ENCODE results near the gene CATSPERB.

The CATSPERB gene

DNA sequence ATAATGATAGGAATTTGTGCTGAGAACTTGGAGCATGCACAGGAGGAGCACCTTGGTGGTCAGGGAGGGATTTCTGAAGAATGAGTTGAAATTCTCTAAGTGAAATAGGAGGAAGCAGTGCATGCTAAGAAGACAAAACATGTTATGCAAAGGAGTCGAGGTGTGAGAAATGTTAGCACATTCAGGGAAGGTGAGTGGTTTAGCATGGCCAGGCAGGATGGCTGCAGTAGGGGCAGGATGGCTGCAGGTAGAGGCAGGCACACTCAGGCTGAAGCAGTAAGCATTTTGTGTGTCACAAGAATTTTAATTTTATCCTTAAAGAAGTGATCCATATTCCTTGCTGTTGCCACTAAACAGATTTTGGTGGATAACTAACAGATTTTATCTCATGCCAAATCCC is 46.3 kb downstream of the CATSPERB start:
- H3K9ac ChIP-seq (ENCODE audit: low read depth, low read length, poor library complexity, severe bottlenecking) = no peak overlapping the region
- H3K4me3 ChIP-seq (ENCODE audit: low read length, poor library complexity, severe bottlenecking) = no peak overlapping the region
- H3K9me2 ChIP-seq (replicated peaks; ENCODE audit: low read depth, low read length) = no peaks in the 10 kb centered on the region
- H3K4me1 ChIP-seq (ENCODE audit: insufficient read depth, low read length, poor library complexity, severe bottlenecking) = peaks cover 11% of the 10 kb centered on the region
- TF ChIP-seq, protein P1, sequence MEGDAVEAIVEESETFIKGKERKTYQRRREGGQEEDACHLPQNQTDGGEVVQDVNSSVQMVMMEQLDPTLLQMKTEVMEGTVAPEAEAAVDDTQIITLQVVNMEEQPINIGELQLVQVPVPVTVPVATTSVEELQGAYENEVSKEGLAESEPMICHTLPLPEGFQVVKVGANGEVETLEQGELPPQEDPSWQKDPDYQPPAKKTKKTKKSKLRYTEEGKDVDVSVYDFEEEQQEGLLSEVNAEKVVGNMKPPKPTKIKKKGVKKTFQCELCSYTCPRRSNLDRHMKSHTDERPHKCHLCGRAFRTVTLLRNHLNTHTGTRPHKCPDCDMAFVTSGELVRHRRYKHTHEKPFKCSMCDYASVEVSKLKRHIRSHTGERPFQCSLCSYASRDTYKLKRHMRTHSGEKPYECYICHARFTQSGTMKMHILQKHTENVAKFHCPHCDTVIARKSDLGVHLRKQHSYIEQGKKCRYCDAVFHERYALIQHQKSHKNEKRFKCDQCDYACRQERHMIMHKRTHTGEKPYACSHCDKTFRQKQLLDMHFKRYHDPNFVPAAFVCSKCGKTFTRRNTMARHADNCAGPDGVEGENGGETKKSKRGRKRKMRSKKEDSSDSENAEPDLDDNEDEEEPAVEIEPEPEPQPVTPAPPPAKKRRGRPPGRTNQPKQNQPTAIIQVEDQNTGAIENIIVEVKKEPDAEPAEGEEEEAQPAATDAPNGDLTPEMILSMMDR (conservative IDR thresholded peaks at IDR 0.05; ENCODE audit: low read length) = no peak
- TF ChIP-seq EZH2phosphoT487 (IDR thresholded peaks at IDR 0.05; ENCODE audit: borderline replicate concordance) = no peak
- H3F3A ChIP-seq (ENCODE audit: low read depth) = no peaks in the 10 kb centered on the region
- H3K27me3 ChIP-seq (ENCODE audit: insufficient read depth, low read length, poor library complexity, severe bottlenecking) = no peaks in the 10 kb centered on the region
- H3K4me2 ChIP-seq (ENCODE audit: low read depth, low read length, poor library complexity, severe bottlenecking) = no peak overlapping the region
- H3K9me3 ChIP-seq (ENCODE audit: insufficient read depth, low read depth, low read length) = no peaks in the 10 kb centered on the region; the same call in 1 of the 2 replicates
- H2AFZ ChIP-seq (ENCODE audit: low read length) = no peak overlapping the region
- H4K20me1 ChIP-seq (ENCODE audit: insufficient read depth, low read length, poor library complexity, severe bottlenecking) = no peaks in the 10 kb centered on the region
- H3K79me2 ChIP-seq (ENCODE audit: insufficient read depth, low read length) = no peaks in the 10 kb centered on the region
- no peaks in the 10 kb centered on the region for H3K36me3 ChIP-seq (ENCODE audit: insufficient read depth, low read length)

DNA sequence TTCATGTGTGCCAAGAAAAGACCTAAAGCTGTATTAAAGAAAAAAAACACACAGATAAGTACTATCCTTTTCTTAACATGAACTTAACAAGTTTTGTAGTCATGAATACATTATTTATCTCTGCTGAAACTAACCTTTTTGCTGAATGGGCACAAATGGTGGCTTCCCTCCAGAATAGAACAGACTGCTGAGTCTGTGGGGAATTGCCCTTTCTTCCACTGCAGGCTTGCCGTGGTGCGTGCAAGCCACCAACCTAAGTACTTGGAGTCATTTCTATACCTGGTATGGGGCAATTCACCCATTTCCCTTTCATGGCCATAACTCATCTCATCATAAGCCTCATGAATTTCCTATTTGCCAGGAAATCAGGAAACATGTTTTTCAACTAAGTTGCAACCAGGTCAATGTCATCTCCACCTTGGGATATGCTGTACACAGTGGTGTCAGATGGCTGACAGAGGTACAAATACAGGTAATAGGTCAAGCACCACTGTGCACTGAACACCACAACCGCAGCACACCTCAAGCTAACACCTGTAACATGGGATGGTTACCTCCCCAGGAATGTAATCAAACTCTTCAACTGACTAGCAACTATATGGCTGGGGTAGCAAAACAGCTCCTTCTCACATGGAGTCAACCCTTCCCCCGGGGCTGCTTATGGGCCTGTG is 49.9 kb downstream of the CATSPERB start:
- Histone ChIP-seq H2AFZ (ENCODE audit: low read length) (no peak overlapping the region), H3K79me2 (ENCODE audit: insufficient read depth, low read length) (no peaks in the 10 kb centered on the region), H3F3A (ENCODE audit: low read depth) (no peaks in the 10 kb centered on the region), H4K20me1 (ENCODE audit: insufficient read depth, low read length, poor library complexity, severe bottlenecking) (no peaks in the 10 kb centered on the region), H3K9me3 (ENCODE audit: insufficient read depth, low read depth, low read length) (peaks cover 9% of the 10 kb centered on the region; the same call in 1 of the 2 replicates), H3K27me3 (ENCODE audit: insufficient read depth, low read length, poor library complexity, severe bottlenecking) (no peaks in the 10 kb centered on the region), H3K4me1 (ENCODE audit: insufficient read depth, low read length, poor library complexity, severe bottlenecking) (peaks cover 11% of the 10 kb centered on the region), H3K36me3 (ENCODE audit: insufficient read depth, low read length) (no peaks in the 10 kb centered on the region), H3K4me2 (ENCODE audit: low read depth, low read length, poor library complexity, severe bottlenecking) (no peak overlapping the region), H3K9me2 (replicated peaks; ENCODE audit: low read depth, low read length) (no peaks in the 10 kb centered on the region), H3K4me3 (ENCODE audit: low read length, poor library complexity, severe bottlenecking) (no peak overlapping the region), H3K9ac (ENCODE audit: low read depth, low read length, poor library complexity, severe bottlenecking) (no peak overlapping the region)
- TF ChIP-seq, protein P1 (conservative IDR thresholded peaks at IDR 0.05; ENCODE audit: low read length) = no peak
- no peak for TF ChIP-seq EZH2phosphoT487 (IDR thresholded peaks at IDR 0.05; ENCODE audit: borderline replicate concordance)

DNA sequence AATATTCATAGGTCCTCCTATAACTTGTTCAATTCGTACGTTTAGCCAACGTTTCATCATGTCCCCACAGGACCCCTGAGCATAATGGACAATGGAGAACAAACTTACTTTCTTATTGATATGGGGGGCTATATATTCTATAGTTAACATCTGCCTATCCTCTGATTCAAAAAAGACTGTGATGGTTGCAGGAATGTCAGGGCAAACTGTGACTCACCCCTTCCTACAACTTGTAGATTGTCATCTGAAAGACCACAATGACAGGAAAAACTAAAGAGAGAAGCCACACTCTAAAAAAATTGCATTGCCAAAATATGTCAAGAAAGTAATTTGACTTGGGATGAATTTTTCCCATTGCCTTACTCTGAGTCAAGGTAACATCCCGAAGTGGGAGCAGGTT is 50.8 kb downstream of the CATSPERB start:
- Histone ChIP-seq H3K27me3 (ENCODE audit: insufficient read depth, low read length, poor library complexity, severe bottlenecking) (no peaks in the 10 kb centered on the region), H3K4me1 (ENCODE audit: insufficient read depth, low read length, poor library complexity, severe bottlenecking) (peaks cover 11% of the 10 kb centered on the region), H3K9me3 (ENCODE audit: insufficient read depth, low read depth, low read length) (peaks cover 9% of the 10 kb centered on the region; the same call in 1 of the 2 replicates), H3F3A (ENCODE audit: low read depth) (no peaks in the 10 kb centered on the region), H2AFZ (ENCODE audit: low read length) (no peak overlapping the region), H4K20me1 (ENCODE audit: insufficient read depth, low read length, poor library complexity, severe bottlenecking) (no peaks in the 10 kb centered on the region), H3K9me2 (replicated peaks; ENCODE audit: low read depth, low read length) (no peaks in the 10 kb centered on the region), H3K4me3 (ENCODE audit: low read length, poor library complexity, severe bottlenecking) (no peak overlapping the region), H3K79me2 (ENCODE audit: insufficient read depth, low read length) (no peaks in the 10 kb centered on the region), H3K9ac (ENCODE audit: low read depth, low read length, poor library complexity, severe bottlenecking) (no peak overlapping the region), H3K4me2 (ENCODE audit: low read depth, low read length, poor library complexity, severe bottlenecking) (peak overlapping the region; percentile 18), H3K36me3 (ENCODE audit: insufficient read depth, low read length) (no peaks in the 10 kb centered on the region)
- TF ChIP-seq EZH2phosphoT487 (IDR thresholded peaks at IDR 0.05; ENCODE audit: borderline replicate concordance) = no peak
- TF ChIP-seq, protein P1 (conservative IDR thresholded peaks at IDR 0.05; ENCODE audit: low read length) = no peak
